ENCODE measurements around the gene ADRA2B. TPM values are rescaled to one million over a fixed set of nuclear protein-coding genes. Genes with fewer than 3 reads are reported as not detected.

ADRA2B gene
- total and polyA plus RNA-seq, 2 experiments from 2014 or later = 28.5 to 61.8 TPM

GRCh38 chr2:96118698-96119388 is 2.5 kb upstream of the ADRA2B start:
- H3K27ac ChIP-seq = no peak overlapping the region
- peaks cover 9% of the 10 kb centered on the region for H3K4me1 ChIP-seq (ENCODE audit: low read depth)
- no peak for TF ChIP-seq CTCF (IDR thresholded peaks at IDR 0.05; ENCODE audit: low read depth, low read length)
- H3K27me3 ChIP-seq = peaks cover 29% of the 10 kb centered on the region
- H3K9me3 ChIP-seq (ENCODE audit: low read depth) = no peaks in the 10 kb centered on the region
- DNase-seq (ENCODE audit: low read depth in 1 of 2, low spot score in 1 of 2) = no peak
- no peak overlapping the region for H3K4me3 ChIP-seq
- no peaks in the 10 kb centered on the region for H3K36me3 ChIP-seq

GRCh38 chr2:96117701-96118588 is 1.6 kb upstream of the ADRA2B start:
- H3K4me3 ChIP-seq = no peak overlapping the region
- DNase-seq (ENCODE audit: low read depth in 1 of 2, low spot score in 1 of 2) = peak in 1 of 2 donors; percentile 13
- no peaks in the 10 kb centered on the region for H3K9me3 ChIP-seq (ENCODE audit: low read depth)
- H3K4me1 ChIP-seq (ENCODE audit: low read depth) = peaks cover 15% of the 10 kb centered on the region
- TF ChIP-seq CTCF (IDR thresholded peaks at IDR 0.05; ENCODE audit: low read depth, low read length) = no peak
- H3K36me3 ChIP-seq = no peaks in the 10 kb centered on the region
- no peak overlapping the region for H3K27ac ChIP-seq
- H3K27me3 ChIP-seq = peaks cover 29% of the 10 kb centered on the region

DNA sequence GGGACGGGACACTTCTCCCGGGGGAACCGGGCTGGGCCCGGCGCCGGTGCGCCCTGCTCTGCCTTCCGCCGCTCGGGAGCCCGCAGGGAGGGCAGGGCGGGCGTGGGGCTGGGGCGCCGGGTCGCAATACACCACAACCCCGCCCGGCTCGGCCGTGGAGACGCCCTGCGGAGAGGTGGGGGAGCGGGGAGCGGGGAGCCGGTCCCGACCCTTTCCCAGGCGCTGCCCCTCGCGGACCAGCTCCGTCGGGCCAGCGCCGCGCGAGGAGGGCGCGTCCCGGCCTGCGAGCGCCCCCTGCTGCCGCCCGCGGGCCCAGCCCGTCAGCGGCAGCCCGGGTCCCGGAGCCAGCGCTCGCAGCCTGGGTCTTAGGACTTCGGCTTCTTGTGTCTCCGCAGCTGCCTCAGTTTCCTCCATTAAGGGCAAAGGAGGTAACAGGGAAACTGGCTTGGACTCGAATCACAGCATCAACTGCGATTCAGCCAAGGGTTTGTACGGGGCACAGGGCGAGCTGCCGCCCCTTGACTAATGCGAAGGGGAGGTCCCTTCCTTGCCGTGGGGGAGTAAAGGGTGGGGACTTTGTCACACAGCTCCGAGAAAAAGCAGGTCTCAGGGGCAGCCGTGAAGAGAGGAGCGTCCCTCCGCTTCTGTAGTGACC is 635 bp upstream of the ADRA2B start:
- no peaks in the 10 kb centered on the region for H3K9me3 ChIP-seq (ENCODE audit: low read depth)
- peaks cover 29% of the 10 kb centered on the region for H3K27me3 ChIP-seq
- H3K27ac ChIP-seq = no peak overlapping the region
- peaks cover 15% of the 10 kb centered on the region for H3K4me1 ChIP-seq (ENCODE audit: low read depth)
- peak; percentile 46 to 87 for DNase-seq (ENCODE audit: low read depth in 1 of 2, low spot score in 1 of 2)
- H3K4me3 ChIP-seq = peak overlapping the region; percentile 92
- no peaks in the 10 kb centered on the region for H3K36me3 ChIP-seq
- peak; percentile 60 for TF ChIP-seq CTCF (IDR thresholded peaks at IDR 0.05; ENCODE audit: low read depth, low read length)

GRCh38 chr2:96115631-96116423 is 544 bp downstream of the ADRA2B start:
- DNase-seq (ENCODE audit: low read depth in 1 of 2, low spot score in 1 of 2) = no peak
- TF ChIP-seq CTCF (IDR thresholded peaks at IDR 0.05; ENCODE audit: low read depth, low read length) = no peak
- Histone ChIP-seq H3K4me1 (ENCODE audit: low read depth) (peaks cover 22% of the 10 kb centered on the region), H3K27ac (no peak overlapping the region), H3K36me3 (no peaks in the 10 kb centered on the region), H3K9me3 (ENCODE audit: low read depth) (no peaks in the 10 kb centered on the region), H3K27me3 (peaks cover 29% of the 10 kb centered on the region), H3K4me3 (peak overlapping the region; percentile 92)
